Panc1 (cell line): Measurements from ENCODE around the gene DYNC1H1.

Experiments
- CTCF ChIP-seq: fragments of 450-650 bp; IDR thresholded peaks from 2 replicates; pipeline ENCODE4 v1.5.1; 2017; ENCODE audit warnings: mild to moderate bottlenecking
- POLR2AphosphoS5 ChIP-seq: IDR thresholded peaks from 2 replicates; pipeline ENCODE4 v1.6.1; 2012; ENCODE audit warnings: mild to moderate bottlenecking, low read depth, low read length, moderate library complexity
- REST ChIP-seq, 2 experiments: IDR thresholded peaks; 2 replicates each; pipeline ENCODE4 v1.6.1; 2011 to 2012; ENCODE audit warnings: low read depth in 2 of 2, control low read depth in 1 of 2, low read length in 1 of 2, mild to moderate bottlenecking in 1 of 2, moderate library complexity in 1 of 2; ENCODE audit not compliant: insufficient read depth in 1 of 2
- SIN3A ChIP-seq: IDR thresholded peaks from 2 replicates; pipeline ENCODE4 v1.6.1; 2012; ENCODE audit warnings: low read depth, mild to moderate bottlenecking, low read length, moderate library complexity, borderline replicate concordance; ENCODE audit not compliant: insufficient read depth
- TCF7L2 ChIP-seq: IDR thresholded peaks from 2 replicates; pipeline ENCODE4 v1.6.1; 2011; ENCODE audit warnings: mild to moderate bottlenecking, low read depth, low read length, inconsistent platforms

- TF ChIP-seq SIN3A (no peak), CTCF (no peak), REST (IDR thresholded peaks at IDR 0.05; ENCODE audit: insufficient read depth in 1 of 2, low read depth in 2 of 2, low read length in 1 of 2) (no peak), POLR2AphosphoS5 (no peak), TCF7L2 (no peak)
Measured at GRCh38 chr14:101937926-101938767, 26.2 kb upstream of the DYNC1H1 start.
